Measurements from ENCODE around the gene HMCES.

HMCES gene

GRCh38 chr3:129316248-129317013 is 37.8 kb downstream of the HMCES start:
- peak overlapping the region; percentile 64 for H3K9ac ChIP-seq (ENCODE audit: low read length)
- H3K79me2 ChIP-seq (ENCODE audit: low read length): no peaks in the 10 kb centered on the region
- peaks cover 42% of the 10 kb centered on the region for H3K27me3 ChIP-seq (ENCODE audit: low read depth, low read length)
- TF ChIP-seq CTCF (IDR thresholded peaks at IDR 0.05; ENCODE audit: low read depth, low read length): peak; percentile 79
- no peak for TF ChIP-seq EZH2phosphoT487 (IDR thresholded peaks at IDR 0.05; ENCODE audit: low read depth)
- H3K27ac ChIP-seq (ENCODE audit: low read length): no peak overlapping the region
- peak overlapping the region; percentile 91 for H2AFZ ChIP-seq (ENCODE audit: low read depth, low read length)
- peak overlapping the region; percentile 75 for H3K4me2 ChIP-seq (ENCODE audit: low read length)
- no peaks in the 10 kb centered on the region for H3K9me3 ChIP-seq (ENCODE audit: insufficient read depth, low read length)
- no peaks in the 10 kb centered on the region for H3K36me3 ChIP-seq (replicated peaks; ENCODE audit: low read depth, low read length)
- H3K4me1 ChIP-seq (ENCODE audit: low read length): no peaks in the 10 kb centered on the region; the same call in 1 of the 2 replicates
- H4K20me1 ChIP-seq (ENCODE audit: insufficient read depth, low read length): no peaks in the 10 kb centered on the region; the same call in 1 of the 2 replicates
- peak overlapping the region; percentile 92 for H3K4me3 ChIP-seq (ENCODE audit: low read length)

GRCh38 chr3:129317014-129317771 is 38.5 kb downstream of the HMCES start:
- no peak overlapping the region for H3K9ac ChIP-seq (ENCODE audit: low read length)
- H2AFZ ChIP-seq (ENCODE audit: low read depth, low read length): no peak overlapping the region
- no peak for TF ChIP-seq EZH2phosphoT487 (IDR thresholded peaks at IDR 0.05; ENCODE audit: low read depth)
- H3K4me2 ChIP-seq (ENCODE audit: low read length): peak overlapping the region; percentile 75
- no peaks in the 10 kb centered on the region for H3K9me3 ChIP-seq (ENCODE audit: insufficient read depth, low read length)
- peak overlapping the region; percentile 92 for H3K4me3 ChIP-seq (ENCODE audit: low read length)
- H3K27me3 ChIP-seq (ENCODE audit: low read depth, low read length): peaks cover 40% of the 10 kb centered on the region
- no peaks in the 10 kb centered on the region; the same call in 1 of the 2 replicates for H4K20me1 ChIP-seq (ENCODE audit: insufficient read depth, low read length)
- H3K36me3 ChIP-seq (replicated peaks; ENCODE audit: low read depth, low read length): no peaks in the 10 kb centered on the region
- H3K4me1 ChIP-seq (ENCODE audit: low read length): no peaks in the 10 kb centered on the region; the same call in 1 of the 2 replicates
- no peaks in the 10 kb centered on the region for H3K79me2 ChIP-seq (ENCODE audit: low read length)
- no peak overlapping the region for H3K27ac ChIP-seq (ENCODE audit: low read length)

GRCh38 chr3:129317848-129318247 is 39.2 kb downstream of the HMCES start:
- H3K27me3 ChIP-seq (ENCODE audit: low read depth, low read length): peaks cover 39% of the 10 kb centered on the region
- H3K79me2 ChIP-seq (ENCODE audit: low read length): no peaks in the 10 kb centered on the region
- H2AFZ ChIP-seq (ENCODE audit: low read depth, low read length): no peak overlapping the region
- TF ChIP-seq EZH2phosphoT487 (IDR thresholded peaks at IDR 0.05; ENCODE audit: low read depth) (no peak), CTCF (IDR thresholded peaks at IDR 0.05; ENCODE audit: low read depth, low read length) (no peak)
- H3K27ac ChIP-seq (ENCODE audit: low read length): no peak overlapping the region
- no peaks in the 10 kb centered on the region for H3K36me3 ChIP-seq (replicated peaks; ENCODE audit: low read depth, low read length)
- H4K20me1 ChIP-seq (ENCODE audit: insufficient read depth, low read length): no peaks in the 10 kb centered on the region; the same call in 1 of the 2 replicates
- H3K4me1 ChIP-seq (ENCODE audit: low read length): no peaks in the 10 kb centered on the region; the same call in 1 of the 2 replicates
- H3K9me3 ChIP-seq (ENCODE audit: insufficient read depth, low read length): no peaks in the 10 kb centered on the region
- H3K4me3 ChIP-seq (ENCODE audit: low read length): no peak overlapping the region
- H3K4me2 ChIP-seq (ENCODE audit: low read length): no peak overlapping the region
- H3K9ac ChIP-seq (ENCODE audit: low read length): no peak overlapping the region

GRCh38 chr3:129318921-129319320 is 40.3 kb downstream of the HMCES start:
- Histone ChIP-seq H3K27me3 (ENCODE audit: low read depth, low read length) (peaks cover 39% of the 10 kb centered on the region), H3K9ac (ENCODE audit: low read length) (no peak overlapping the region), H2AFZ (ENCODE audit: low read depth, low read length) (no peak overlapping the region), H3K27ac (ENCODE audit: low read length) (no peak overlapping the region), H4K20me1 (ENCODE audit: insufficient read depth, low read length) (no peaks in the 10 kb centered on the region; the same call in 1 of the 2 replicates), H3K36me3 (replicated peaks; ENCODE audit: low read depth, low read length) (no peaks in the 10 kb centered on the region), H3K9me3 (ENCODE audit: insufficient read depth, low read length) (no peaks in the 10 kb centered on the region), H3K4me1 (ENCODE audit: low read length) (peaks cover 4% of the 10 kb centered on the region; the same call in 1 of the 2 replicates), H3K4me3 (ENCODE audit: low read length) (no peak overlapping the region), H3K4me2 (ENCODE audit: low read length) (no peak overlapping the region), H3K79me2 (ENCODE audit: low read length) (no peaks in the 10 kb centered on the region)
- TF ChIP-seq EZH2phosphoT487 (IDR thresholded peaks at IDR 0.05; ENCODE audit: low read depth): no peak
- no peak for TF ChIP-seq CTCF (IDR thresholded peaks at IDR 0.05; ENCODE audit: low read depth, low read length)
